HG03175 (cell line): ENCODE measurements around the gene TDRD10.

Experiments
- ATAC-seq: cut with Tn5 transposase; IDR thresholded peaks from one replicate; pipeline ENCODE4 v1.9.1; 2021; ENCODE audit warnings: mild to moderate bottlenecking, moderate library complexity; ENCODE audit not compliant: unreplicated experiment

TDRD10 gene

GRCh38 chr1:154502066-154502743 is at the start of gene TDRD10, which contains the start of gene SHE:
TDRD10 (plus strand) TSS chr1:154502219; CDS start chr1:154506904, 4,685 bp downstream.
SHE (minus strand) TSS chr1:154502412; CDS start chr1:154502026, 386 bp downstream.
- ATAC-seq, result no peak

DNA sequence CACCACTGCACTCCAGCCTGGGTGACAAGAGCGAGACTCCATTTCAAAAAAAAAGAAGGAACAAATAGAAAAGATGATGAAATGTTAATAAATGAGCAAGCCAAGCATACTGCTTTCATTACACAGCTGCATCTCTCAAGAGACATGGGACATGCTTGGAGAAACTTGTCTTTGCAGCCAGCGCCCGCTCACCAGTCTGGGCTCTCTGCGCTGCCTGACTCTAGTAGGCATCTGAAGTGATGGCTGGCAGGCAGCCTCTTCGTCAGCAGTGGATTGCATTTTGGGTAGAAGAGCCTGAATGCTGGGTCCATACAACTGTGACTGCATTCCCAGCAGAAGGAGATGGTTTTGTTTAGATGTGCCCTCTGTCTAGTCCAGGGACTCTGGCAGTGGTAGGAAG is 48.9 kb upstream of the TDRD10 start:
- no peak for ATAC-seq

GRCh38 chr1:154453574-154454352 is 48.3 kb upstream of the TDRD10 start:
- ATAC-seq, result no peak

GRCh38 chr1:154454386-154455120 is 47.5 kb upstream of the TDRD10 start:
- no peak for ATAC-seq

DNA sequence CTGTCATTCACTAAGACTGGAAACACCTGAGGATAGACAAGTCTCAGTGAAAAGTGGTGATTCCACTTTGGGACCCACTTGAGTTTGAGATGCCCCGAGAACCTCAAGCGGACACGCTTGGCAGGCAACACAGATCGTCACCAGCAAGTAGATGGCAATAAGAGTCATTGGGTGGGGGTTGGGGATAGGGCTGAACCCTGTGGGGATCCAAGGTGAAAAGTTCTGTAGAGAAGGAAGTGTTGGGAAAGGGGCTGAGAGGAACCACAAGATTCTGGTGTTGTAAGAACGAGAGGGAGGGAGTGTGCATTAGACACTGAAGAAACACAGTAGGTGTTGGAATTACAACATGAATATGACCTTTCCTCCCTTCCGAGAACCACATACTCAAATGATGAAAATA is 45.4 kb upstream of the TDRD10 start:
- ATAC-seq, result no peak

DNA sequence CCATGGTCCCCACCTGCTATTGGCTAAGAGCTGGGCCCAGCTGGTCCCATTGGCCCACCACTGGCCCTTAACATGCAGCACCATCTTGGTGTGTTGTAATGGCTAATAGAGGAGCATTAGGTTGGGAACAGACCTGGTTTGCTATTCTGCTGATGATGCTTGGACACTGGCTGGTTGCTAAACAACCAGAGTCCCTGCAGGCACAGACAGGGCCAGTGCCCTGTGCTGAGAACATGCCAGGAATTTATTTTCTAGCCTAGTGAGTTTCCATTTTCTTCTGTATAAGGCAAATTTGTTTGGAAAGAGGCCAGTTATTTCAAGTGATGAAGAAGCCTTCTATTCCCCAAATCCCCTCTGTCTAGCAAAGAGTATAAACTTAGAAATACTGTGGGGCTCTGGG is 42.9 kb upstream of the TDRD10 start:
- no peak for ATAC-seq

GRCh38 chr1:154460695-154461260 is 41.2 kb upstream of the TDRD10 start:
- no peak for ATAC-seq

DNA sequence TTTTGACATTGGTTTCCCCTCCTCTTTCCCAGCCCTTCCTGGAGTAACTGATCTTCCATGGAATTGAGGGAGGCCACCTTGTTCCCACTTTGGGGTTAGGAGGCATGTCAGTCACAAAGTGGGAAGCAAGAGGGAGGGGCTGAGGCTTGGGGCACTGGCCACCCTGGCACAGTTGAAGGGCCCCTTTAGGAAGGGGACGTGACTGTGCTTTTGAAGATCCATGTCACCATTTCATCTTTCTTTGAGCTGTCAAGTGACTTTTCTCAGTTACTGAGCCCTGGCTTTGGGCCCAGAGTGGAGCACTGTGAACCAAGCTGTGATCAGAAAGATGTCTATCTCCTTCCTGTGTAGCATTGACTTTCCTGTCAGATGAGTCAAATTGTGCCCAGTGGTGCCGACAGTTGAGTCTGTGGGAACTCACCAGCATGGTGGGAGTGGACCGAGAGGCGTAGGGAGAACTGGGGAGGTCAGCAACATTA is 38.5 kb upstream of the TDRD10 start:
- ATAC-seq, result no peak

DNA sequence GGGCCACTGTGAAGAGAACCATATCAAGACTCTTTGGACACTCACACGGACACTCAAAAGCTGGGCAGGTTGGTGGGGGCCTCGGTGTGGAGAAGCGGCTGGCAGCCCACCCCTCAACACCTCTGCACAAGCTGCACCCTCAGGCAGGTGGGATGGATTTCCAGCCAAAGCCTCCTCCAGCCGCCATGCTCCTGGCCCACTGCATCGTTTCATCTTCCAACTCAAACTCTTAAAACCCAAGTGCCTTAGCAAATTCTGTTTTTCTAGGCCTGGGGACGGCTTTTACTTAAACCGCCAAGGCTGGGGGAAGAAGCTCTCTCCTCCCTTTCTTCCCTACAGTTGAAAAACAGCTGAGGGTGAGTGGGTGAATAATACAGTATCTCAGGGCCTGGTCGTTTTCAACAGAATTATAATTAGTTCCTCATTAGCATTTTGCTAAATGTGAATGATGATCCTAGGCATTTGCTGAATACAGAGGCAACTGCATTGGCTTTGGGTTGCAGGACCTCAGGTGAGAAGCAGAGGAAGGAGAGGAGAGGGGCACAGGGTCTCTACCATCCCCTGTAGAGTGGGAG is 36.3 kb upstream of the TDRD10 start:
- no peak for ATAC-seq

- no peak for ATAC-seq
Measured at GRCh38 chr1:154466206-154466605, 35.8 kb upstream of the TDRD10 start.

DNA sequence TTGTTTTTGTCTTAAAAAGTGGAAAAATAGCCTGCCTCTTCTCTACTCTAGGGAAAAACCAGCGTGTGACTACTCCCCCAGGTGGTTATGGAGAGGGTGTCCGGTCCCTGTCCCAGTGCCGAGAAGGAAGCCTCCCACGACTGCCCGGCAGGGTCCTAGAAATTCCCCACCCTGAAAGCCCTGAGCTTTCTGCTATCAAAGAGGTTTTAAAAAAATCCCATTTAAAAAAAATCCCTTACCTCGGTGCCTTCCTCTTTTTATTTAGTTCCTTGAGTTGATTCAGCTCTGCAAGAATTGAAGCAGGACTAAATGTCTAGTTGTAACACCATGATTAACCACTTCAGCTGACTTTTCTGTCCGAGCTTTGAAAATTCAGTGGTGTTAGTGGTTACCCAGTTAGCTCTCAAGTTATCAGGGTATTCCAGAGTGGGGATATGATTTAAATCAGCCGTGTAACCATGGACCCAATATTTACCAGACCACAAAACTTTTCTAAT is 35.0 kb upstream of the TDRD10 start:
- ATAC-seq, result no peak

DNA sequence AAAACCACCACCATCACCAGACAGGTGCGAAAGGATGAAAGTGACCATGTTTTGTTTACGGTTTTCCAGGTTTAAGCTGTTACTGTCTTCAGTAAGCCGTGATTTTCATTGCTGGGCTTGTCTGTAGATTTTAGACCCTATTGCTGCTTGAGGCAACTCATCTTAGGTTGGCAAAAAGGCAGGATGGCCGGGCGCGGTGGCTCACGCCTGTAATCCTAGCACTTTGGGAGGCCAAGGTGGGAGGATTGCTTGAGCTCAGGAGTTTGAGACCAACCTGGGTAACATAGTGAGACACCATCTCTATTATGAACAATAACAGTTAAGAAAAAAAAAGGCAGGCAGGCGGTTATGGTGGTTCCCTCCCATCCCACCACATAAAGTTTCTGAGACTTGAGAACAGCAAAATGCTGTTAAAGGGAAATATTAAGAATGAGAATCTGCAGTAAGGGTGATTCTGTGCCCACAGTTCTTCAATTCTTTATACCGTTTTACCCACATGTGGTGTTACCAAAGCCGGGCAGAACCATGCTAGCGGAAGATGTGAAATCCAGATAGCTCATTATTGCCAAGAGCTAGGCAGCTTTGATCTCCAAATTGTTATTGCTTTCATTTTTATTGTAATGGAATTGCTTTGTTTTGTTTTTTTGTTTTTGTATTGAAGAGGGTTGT is 34.5 kb upstream of the TDRD10 start:
- no peak for ATAC-seq

DNA sequence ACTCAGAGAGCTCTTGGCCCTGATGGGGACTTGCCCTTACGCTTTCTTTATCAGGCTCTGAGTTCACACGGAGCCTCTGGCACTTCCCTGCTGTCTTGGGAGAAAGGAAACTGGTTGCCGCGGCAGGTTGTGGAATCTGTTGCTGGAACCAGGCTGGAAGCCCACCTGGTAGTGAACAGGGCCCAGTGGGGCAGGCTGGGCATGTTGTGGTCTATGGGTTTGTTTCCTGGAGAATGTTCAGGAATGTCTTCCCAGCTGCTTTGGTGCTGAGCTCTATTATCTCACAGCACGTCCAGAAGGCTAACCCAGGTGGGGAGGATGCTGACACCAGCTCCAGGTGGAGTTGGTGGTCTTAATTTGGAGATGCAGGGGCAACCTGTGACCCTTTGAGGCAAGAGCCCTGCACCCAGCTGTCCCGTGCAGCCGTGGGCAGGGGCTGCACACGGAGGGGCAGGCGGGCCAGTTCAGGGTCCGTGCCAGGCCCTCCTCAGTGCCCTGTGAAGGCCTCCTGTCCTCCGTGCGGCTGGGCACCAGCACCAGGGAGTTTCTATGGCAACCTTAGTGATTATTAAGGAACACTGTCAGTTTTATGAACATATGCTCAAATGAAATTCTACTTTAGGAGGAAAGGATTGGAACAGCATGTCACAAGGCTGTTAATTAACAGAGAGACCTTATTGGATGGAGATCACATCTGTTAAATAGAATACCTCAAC is 33.3 kb upstream of the TDRD10 start:
- ATAC-seq, result no peak

- ATAC-seq, result no peak
Measured at GRCh38 chr1:154469844-154470560, 32.0 kb upstream of the TDRD10 start.

- no peak for ATAC-seq
Measured at GRCh38 chr1:154471304-154471703, 30.7 kb upstream of the TDRD10 start.

- ATAC-seq, result no peak
Measured at GRCh38 chr1:154474802-154475201, 27.2 kb upstream of the TDRD10 start.

GRCh38 chr1:154476791-154477190 is 25.2 kb upstream of the TDRD10 start:
- no peak for ATAC-seq

GRCh38 chr1:154478013-154478412 is 24.0 kb upstream of the TDRD10 start:
- ATAC-seq, result no peak

- no peak for ATAC-seq
Measured at GRCh38 chr1:154478639-154479038, 23.4 kb upstream of the TDRD10 start.
